Tongue (tissue), 3 donors: ENCODE data around the gene CD3E. TPM values are rescaled to one million over a fixed set of nuclear protein-coding genes. Genes with fewer than 3 reads are reported as not detected.
A peak's percentile ranks its signal among the peaks of the same experiment; 100 is the strongest.

Experiments
- DNase-seq: peaks from one replicate; pipeline ENCODE4 v3.0.0-alpha.2; 2015
- small RNA-seq: library from RNA; depleted of rRNA; stranded (forward); fragments of <200 nt; gene quantifications from one replicate; pipeline ENCODE3, GENCODE V24; 2014; ENCODE audit warnings: low replicate concordance
- total RNA-seq: library from RNA; depleted of rRNA; stranded (reverse); fragments of >200 nt; gene quantifications from one replicate; pipeline ENCODE4 v1.2.3, GENCODE V29; 2014

The CD3E gene
- total RNA-seq, 1 donor from 2014 or later = not detected

DNA sequence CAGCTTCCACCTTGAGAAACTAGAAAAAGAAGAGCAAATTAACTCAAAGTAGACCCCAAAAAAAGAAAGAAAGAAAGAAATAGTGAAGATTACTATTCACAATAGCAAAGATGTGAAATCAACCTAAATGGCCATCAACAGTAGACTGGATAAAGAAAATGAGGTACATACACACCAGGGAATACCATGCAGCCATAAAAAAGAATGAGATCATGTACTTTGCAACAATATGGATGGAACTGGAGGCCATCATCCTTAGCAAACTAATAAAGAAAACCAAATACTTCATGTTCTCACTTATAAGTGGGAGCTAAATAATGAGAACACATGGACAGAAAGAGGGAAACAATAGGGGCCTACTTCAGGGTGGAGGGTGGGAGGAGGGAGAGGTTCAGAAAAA lies 24.2 kb downstream of the CD3E start:
- no peak for DNase-seq

DNA sequence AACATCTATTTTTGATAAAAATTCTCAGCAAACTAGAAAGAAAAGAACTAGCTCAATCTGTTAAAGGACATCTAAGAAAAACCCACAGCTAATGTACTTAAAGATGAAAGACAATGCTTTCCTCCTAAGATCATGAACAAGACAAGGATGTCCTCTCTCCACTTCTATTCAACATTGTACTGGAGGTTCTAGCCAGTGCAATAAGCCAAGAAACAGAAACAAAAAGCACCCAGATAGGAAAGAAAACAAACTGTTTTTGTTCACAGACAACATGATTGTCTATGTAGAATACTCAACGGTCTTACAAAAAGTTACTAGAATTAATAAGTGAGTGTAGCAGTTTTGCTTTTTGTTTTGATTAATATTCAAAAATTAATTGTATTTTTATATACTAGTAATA lies 30.2 kb downstream of the CD3E start:
- no peak for DNase-seq

DNA sequence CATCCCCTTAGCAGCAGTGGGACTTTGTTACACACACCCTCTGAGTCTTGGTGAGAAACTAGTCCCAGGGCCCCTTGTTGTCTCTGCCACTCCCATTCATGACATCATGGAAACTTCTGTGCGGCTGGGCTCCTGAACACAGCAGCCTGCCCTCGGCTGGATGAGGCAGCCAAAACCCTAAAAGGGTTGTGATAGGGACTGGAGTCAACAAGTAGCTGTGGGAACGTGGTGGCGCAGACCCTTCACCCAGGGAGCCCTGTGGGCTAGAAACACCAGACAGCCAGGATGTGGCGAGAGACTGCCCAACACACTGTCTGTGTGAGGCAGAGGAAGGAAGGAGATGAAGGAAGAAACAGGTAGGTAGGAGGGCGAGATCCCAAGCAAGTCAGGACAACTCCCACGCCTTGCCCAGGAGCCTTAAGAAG lies 34.1 kb downstream of the CD3E start:
- DNase-seq = peak; percentile 25

DNA sequence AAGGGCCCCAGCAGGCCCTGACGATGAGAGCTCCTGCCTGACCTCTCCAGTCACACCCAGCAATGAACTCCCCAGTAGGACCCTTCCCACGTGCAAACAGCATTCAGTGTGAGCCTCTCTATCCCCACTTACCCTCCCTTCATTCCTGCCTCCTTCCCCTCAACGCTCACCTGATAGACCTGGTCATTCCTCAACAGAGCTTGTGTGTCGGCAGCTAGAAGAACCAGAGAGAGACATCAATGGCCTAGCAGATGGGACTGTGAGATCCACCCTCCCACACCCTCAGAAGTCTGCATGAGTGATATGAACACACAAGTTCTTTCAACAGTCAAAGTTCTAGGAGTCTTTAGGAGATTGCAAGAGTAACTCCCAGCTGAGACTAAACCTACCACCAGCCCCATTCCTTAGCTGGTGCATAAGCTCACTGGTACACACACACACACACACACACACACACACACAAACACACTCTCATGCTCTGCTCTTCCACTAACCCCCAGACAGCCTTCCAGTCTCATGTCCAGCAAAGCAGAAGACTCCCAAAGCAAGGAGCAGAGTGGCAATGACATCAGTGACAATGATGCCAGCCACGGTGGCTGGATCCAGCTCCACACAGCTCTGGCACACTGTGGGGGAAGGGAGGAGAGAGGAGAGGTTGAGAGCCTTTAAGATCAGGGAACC lies 34.9 kb downstream of the CD3E start:
- DNase-seq = no peak

DNA sequence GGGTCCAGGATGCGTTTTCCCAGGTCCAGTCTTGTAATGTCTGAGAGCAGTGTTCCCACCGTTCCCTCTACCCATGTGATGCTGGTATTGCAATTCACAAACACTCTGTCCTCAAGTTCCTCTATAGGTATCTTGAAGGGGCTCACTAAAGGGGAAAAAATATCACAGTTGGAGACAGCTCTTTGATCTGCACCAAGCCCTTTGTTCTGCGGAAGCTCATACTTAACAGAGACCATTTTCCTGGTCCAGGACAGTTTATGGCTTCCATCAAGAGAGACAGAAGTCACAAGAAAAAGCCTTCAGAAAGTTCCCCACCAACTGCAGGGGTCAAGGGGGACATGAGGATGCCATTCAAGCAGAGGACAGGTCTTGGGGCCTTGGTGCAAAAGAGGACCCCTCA lies 35.9 kb downstream of the CD3E start:
- no peak for DNase-seq

DNA sequence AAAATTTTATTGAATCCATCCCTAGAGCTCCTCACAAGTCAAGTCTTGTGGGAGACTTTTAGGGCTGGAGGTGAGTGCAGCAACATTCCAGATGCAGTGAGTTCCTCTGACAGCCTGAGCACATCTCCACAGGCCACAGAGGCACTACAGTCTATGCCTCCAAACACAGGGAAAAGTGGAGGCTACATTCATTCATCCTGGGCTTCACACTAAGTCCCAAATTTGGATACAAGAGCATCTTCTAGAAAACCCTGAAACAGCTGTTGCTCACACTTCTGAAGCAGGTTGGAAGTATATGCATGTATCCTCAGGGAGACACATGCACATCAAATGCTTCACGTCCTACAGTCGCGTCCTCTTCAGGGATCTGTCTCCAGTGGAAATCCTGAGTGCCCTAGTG lies 36.7 kb downstream of the CD3E start:
- DNase-seq = no peak

DNA sequence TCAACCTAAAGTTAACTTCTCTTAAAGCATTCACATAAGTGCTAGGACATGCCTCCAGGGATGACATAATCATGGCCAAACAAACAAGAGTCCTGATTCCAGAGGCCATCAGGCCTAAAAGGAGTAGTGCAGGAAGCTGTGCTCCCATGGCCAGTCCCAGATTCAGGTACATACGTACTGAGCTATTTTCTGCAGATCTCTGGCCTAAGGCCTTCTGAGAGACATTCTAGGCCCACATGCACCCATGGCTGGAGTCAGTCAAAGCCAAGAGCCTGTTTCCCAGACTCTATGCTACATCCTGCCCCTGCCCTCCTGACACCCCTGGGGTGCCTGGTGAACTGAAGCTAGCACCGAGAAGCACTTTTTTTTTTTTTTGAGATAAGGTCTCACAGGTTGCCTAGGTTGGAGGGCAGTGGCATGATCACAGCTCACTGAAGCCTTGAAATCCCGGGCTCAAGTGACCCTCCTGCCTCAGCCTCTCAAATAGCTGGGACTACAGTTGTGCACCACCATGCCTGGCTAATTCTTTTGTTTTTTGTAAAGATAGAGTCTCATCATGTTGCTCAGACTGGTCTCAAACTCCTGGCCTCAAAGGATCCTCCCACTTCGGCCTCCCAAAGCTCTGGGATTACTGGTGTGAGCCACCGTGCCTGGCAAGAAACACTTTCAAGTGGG lies 37.4 kb downstream of the CD3E start:
- DNase-seq = no peak

DNA sequence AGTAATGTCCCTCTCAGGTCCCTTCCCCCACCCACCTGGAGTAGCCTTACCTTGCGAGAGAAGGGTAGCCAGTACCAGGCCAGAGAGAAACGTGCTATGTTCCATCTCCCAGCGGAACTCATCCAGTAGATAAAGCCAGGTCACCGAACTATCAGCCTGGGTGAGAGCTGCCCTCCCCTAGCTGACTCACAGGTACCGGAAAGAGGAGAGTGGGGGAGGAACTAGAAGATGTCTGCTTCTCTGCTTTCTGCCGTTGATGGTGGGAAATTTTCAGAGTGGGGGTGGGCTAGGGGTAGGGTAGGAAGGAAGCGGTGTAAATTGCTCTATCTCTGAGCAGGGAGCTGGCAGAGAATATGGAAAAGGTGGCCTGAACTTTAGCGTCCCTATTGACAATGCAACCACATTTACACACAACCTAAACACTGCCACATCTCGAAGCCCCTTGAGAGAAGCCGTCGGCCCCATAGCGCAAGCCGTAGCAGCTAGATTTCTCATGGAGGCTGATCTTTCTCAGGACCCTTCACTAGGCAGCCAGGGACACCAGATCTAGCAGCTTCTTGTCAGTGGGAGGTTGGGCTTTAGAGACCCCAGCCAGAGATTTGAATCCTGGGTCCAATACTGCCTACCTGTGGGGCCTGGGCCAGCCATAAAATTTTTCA lies 38.1 kb downstream of the CD3E start, which contains the start of gene CD3D:
Gene CD3D (minus strand): TSS at position 203 of the 659 bp plus-strand sequence. CDS start 98 bp downstream, at position 105.
- DNase-seq = no peak

DNA sequence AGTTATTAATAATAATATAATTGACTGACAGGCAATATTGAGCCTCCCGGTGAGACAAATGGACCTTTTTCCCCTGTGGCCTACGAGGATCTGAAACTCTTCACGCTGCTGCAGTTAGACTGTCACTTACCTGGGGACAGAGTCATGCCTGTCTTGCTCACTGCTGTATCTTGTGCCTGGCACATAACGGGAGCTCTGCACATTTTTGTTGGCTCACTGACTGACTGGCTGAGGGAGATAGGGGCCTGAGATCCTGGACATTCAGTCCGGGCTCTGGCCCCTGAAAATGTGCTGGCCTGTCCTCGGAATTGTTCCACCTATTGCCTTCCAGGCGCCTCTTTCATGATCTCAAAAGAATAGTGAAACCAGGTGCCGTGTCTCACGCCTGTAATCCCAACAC lies 38.7 kb downstream of the CD3E start:
- no peak for DNase-seq

DNA sequence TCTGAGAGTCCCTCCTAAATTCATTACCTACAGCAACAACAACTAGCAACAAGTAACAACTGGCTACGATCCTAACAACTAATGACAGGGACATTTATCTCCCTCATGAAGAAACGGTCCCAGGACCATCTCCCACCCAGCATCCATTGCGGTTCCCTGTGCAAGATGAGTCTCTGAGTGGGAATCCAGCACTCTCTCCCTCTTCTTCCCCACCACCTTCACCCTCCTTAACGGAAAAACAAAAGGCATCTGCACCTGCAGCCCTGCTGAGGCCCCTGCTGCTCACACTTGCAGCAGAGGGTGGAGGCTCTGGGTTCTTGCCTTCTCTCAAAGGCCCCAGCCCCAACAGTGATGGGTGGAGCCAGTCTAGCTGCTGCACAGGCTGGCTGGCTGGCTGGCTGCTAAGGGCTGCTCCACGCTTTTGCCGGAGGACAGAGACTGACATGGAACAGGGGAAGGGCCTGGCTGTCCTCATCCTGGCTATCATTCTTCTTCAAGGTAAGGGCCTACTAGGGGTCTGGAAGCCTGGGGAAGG lies 39.5 kb downstream of the CD3E start, which contains the start of gene CD3G:
Gene CD3G (plus strand): TSS at position 364 of the 535 bp plus-strand sequence. CDS start 80 bp downstream, at position 444.
- no peak for DNase-seq

DNA sequence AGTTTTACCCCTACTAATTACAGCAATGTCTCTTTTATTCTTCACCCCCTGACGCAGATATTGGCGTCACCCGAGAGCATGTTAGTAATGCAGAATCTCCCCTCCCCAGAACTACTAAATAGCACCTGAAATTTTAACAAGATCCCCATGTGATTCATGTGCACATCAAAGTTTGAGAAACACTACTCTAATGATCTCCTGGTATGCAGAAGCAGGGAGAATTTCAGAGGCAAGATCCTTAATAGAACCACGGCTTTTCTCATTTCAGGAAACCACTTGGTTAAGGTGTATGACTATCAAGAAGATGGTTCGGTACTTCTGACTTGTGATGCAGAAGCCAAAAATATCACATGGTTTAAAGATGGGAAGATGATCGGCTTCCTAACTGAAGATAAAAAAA lies 44.9 kb downstream of the CD3E start:
- DNase-seq = no peak

DNA sequence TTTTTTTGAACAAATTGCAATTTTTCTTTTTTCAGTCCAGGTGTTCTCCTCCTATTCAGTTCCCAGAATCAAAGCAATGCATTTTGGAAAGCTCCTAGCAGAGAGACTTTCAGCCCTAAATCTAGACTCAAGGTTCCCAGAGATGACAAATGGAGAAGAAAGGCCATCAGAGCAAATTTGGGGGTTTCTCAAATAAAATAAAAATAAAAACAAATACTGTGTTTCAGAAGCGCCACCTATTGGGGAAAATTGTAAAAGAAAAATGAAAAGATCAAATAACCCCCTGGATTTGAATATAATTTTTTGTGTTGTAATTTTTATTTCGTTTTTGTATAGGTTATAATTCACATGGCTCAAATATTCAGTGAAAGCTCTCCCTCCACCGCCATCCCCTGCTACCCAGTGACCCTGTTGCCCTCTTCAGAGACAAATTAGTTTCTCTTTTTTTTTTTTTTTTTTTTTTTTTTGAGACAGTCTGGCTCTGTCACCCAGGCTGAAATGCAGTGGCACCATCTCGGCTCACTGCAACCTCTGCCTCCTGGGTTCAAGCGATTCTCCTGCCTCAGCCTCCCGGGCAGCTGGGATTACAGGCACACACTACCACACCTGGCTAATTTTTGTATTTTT lies 48.7 kb downstream of the CD3E start:
- DNase-seq = peak; percentile 61

DNA sequence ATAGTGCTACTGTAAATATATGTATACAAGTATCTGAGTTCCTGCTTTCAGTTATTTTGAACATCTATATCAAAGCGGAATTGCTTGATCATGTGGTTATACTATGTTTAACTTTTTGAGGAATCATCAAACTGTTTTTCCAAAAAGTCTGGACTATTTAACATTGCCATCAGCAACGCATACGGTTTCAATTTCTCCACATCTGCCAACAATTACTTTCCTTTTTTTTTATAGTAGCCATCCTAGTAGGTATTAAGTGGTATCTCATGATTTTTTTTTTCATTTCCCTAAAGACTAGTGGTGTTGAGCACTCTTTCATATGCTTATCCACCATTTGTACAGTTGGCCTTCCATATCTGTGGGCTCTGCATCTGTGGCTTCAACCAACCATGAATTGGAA lies 53.5 kb downstream of the CD3E start:
- no peak for DNase-seq

DNA sequence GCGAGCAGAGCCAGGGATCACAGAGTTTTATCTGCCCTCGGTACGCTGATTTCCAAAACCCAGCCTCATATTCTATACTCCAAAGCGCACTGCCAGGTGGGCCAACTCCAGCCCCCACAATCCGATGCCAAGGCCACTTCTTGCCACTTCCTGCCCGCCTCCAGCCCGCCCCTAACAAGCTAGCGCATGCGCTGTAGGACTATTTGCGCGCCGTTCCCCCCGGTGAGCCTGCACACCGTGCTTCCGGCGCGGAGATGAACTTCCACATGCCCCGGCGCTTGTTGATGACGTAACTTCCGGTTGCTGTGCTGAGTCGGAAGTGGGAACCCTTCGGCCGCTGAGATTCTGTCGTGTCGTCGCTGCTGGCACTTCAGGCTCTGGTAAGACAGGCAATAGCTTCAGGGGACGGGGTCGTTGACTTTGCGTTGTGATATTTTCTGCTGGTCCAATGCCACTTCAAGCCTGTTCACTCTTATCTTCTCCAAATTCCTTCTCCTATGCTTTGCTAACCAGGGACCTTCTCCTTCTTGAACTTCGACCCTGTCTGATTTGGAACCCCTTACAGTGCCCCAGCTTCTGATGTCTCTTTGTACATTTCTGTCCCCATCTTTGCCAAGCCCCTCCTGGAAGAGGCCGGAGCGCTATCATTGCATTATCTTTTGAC lies 54.9 kb downstream of the CD3E start, which contains the start of gene UBE4A:
Gene UBE4A (plus strand): TSS at position 306 of the 664 bp plus-strand sequence. CDS start 5,481 bp downstream, outside the sequence.
- DNase-seq = peak; percentile 98

DNA sequence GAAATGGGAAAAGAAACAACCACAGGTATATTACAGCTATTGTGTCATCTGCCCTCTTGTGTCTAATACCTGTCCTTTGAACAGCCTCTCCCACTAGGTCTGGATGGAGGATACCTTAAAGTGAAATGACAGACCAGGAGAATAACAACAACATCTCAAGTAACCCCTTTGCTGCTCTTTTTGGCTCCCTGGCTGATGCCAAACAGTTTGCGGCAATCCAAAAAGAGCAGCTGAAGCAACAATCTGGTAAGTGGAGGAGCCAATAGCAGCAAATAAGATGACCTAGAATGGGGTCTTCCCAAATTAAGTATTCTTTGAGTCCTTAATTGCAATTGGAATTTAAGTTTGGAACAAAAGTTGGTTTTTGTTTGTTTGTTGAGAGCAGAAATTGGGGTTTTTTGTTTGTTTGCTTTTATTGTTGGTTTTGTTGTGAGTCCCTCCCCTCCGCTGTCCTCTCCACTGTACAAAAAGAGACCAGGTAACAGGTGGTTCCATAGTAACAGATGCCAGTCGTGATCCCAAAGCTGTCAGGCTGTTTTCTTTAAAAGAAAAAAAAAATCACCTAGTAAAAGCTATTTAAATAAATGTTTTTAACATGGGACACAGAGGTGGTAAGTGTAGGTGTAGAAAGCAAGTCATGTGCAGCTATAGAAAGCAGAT lies 60.6 kb downstream of the CD3E start:
- DNase-seq = no peak

Small RNA genes lying within 50 kb of the gene (small RNA-seq; reads per million reads assigned to genes)
- not detected for gene AP001582.1

Other genes with a start within 250 kb of the CD3E start
- gene TMPRSS4, start 227.7 kb upstream of the CD3E start, total RNA-seq = 7.0 TPM
- gene SMIM35, start 217.8 kb upstream of the CD3E start, total RNA-seq = not detected
- 4.1 TPM for gene SCN4B, start 151.9 kb upstream of the CD3E start, total RNA-seq
- gene SCN2B, start 128.1 kb upstream of the CD3E start, total RNA-seq = 12.0 TPM
- 9.7 TPM for gene JAML, start 79.7 kb upstream of the CD3E start, total RNA-seq
- gene MPZL3, start 52.4 kb upstream of the CD3E start, total RNA-seq = 3.0 TPM
- gene MPZL2, start 40.4 kb upstream of the CD3E start, total RNA-seq = 27.2 TPM
- not detected for gene CD3D, start 38.0 kb downstream of the CD3E start, total RNA-seq
- 1.1 TPM for gene CD3G, start 39.6 kb downstream of the CD3E start, total RNA-seq
- gene UBE4A, start 54.9 kb downstream of the CD3E start, total RNA-seq = 34.8 TPM
- 77.5 TPM for gene ATP5MG, start 96.9 kb downstream of the CD3E start, total RNA-seq
- 64.5 TPM for gene KMT2A, start 131.8 kb downstream of the CD3E start, total RNA-seq
- gene TTC36, start 222.7 kb downstream of the CD3E start, total RNA-seq = 2.4 TPM
- 24.9 TPM for gene TMEM25, start 226.5 kb downstream of the CD3E start, total RNA-seq